Measurements from ENCODE around the gene SALL1. TPM values are rescaled to one million over a fixed set of nuclear protein-coding genes. Genes with fewer than 3 reads are reported as not detected.

Gene SALL1
- polyA plus RNA-seq, 1 donor, result not detected

GRCh38 chr16:51157698-51158097, 6.6 kb upstream of the SALL1 start:
- no peak for DNase-seq (ENCODE audit: low read depth)

- no peak for DNase-seq (ENCODE audit: low read depth)
Observed at GRCh38 chr16:51156807-51157200, 5.7 kb upstream of the SALL1 start.

GRCh38 chr16:51155820-51156806, 5.0 kb upstream of the SALL1 start:
- no peak for DNase-seq (ENCODE audit: low read depth)

GRCh38 chr16:51155199-51155607, 4.1 kb upstream of the SALL1 start:
- DNase-seq (ENCODE audit: low read depth), result no peak

- DNase-seq (ENCODE audit: low read depth), result no peak
Observed at GRCh38 chr16:51154271-51155171, 3.5 kb upstream of the SALL1 start.

- DNase-seq (ENCODE audit: low read depth), result no peak
Observed at GRCh38 chr16:51153577-51154031, 2.5 kb upstream of the SALL1 start.

DNA sequence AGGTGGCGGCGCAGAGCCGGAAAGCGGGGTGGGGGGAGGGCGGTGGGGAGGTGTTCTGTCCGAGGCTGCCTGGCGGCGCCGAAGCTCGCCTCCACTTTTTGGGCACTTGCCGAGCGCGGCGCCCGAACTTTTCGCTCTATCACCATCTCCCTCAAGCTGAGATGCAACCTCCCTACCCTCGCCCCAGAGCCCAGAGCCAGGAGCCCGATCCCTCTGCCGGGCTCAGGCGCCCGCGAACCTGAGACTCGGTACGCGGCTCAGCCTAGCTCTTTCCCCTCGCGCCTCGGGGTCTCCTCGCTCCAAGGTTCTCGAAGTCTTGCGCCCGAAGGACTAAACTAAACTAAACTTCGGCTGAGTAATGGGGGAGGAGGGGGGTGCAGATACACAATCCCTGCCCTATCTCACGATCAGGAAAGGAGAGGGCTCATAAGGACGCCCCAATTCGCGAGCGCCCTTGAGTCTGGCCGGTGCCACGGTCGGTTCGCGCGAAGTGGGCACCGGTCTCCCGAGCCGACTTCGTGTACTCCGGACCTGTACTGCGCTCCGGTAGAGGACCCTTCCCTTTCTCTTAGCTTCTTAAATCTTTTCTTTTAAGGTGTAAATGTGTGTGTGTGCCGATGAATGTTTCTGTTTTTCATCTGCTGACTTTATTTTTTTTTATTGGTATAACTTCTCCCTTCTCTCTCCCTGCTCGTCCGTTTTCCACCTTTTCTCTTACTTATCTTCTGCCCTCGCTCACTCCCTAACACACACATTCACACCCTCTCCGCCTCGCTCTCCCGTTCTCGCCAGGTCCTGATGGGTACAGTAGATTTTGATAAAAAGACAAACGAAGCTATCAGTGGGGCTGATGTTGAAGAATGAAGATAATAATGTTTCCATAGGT, 1.9 kb upstream of the SALL1 start:
- DNase-seq (ENCODE audit: low read depth), result no peak

- DNase-seq (ENCODE audit: low read depth), result no peak
Observed at GRCh38 chr16:51151961-51152663, 1.0 kb upstream of the SALL1 start.

DNA sequence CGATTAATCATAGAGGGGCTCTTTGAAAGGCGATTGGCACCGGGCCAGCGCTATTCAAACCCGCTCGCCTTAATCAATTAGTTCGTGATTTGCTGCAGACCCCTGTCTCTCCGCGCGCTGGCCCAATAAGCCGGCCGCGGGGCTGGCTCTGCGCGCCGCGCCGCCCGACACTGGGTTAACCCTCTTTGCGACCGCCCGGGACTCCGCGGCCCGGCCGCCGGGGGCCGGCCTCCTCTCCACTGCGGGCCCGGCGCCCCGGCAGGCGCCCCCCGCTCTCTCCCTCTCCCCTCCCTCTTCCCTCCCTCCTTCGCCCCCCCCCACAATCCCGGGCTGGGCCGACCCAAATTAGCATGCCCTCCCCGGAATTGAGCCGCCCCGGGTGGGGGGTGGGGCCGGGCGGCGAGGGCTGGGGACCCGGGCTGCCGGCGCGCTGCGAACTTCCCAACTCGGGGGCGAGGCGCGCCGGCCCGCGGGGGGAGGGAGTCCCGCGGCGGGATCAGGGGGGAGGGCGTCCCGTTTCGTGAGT, 428 bp upstream of the SALL1 start:
- no peak for DNase-seq (ENCODE audit: low read depth)

GRCh38 chr16:51150165-51150887, 744 bp downstream of the SALL1 start:
- no peak for DNase-seq (ENCODE audit: low read depth)

DNA sequence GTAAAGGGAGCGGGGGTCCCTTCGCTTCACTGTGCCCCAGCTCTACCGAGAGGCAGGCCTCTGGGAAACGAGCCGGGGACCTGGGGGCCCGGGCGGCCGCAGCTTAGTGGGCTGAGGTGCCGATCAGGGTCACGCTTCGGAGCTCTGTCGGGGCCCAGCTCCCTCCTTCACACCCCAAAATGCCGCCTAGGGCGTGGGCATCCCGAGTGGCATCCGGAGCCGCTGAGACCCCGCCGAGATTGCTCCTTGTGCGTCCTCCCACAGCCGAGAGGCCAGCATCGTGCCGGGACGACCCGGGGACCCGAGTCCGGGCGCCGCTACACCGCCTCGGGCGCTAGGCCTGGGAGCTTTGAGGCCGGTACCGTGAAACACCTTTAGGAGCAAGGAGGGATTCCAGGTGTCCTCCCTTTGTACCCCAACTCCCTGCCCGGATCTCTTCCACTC, 1.3 kb downstream of the SALL1 start:
- no peak for DNase-seq (ENCODE audit: low read depth)

DNA sequence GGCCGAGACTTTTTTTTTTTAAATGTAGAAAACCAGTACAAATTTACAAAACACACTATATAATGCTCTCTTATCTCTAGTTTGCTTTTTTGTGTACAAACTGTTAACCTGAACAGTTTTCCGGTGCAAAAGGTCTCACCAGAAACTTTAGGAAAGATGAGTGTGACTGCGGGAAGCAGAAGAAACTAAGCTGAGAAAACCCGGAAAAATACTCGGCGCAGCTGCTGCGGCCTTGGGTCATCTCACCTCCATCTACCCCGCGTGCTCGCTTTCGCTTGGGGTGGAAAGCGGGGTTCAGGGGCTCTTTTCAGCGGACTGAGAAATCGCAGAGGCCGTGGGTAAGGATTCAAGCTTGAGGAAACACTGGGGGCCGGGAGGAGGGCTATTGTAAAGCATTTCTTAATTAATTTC, 1.8 kb downstream of the SALL1 start:
- no peak for DNase-seq (ENCODE audit: low read depth)

DNA sequence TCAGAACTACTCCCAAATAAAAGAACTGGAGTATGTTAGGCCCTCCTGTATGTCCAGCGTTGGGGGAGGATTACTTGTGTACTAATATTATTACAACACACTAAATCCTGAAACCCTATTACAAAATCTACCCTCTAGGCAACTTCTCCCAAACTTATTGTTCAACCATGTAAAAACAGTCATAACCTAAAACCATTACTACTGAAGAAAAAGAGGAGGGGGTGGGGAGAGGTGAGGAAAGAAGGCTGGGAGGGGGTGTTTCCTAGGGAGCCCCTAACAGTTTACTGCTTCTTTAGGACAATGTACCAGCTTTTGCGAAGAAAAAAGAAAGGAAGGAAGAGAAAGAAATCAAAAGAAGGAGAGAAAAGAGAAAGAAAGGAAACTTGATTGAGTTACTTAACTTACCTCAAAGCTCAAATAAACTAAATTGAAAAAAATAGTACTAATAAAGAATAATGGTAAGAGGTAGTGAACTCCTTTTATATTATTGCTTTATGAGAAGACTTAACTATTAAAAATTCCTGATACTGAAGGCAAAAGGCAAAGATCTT, 2.3 kb downstream of the SALL1 start:
- DNase-seq (ENCODE audit: low read depth), result no peak

DNA sequence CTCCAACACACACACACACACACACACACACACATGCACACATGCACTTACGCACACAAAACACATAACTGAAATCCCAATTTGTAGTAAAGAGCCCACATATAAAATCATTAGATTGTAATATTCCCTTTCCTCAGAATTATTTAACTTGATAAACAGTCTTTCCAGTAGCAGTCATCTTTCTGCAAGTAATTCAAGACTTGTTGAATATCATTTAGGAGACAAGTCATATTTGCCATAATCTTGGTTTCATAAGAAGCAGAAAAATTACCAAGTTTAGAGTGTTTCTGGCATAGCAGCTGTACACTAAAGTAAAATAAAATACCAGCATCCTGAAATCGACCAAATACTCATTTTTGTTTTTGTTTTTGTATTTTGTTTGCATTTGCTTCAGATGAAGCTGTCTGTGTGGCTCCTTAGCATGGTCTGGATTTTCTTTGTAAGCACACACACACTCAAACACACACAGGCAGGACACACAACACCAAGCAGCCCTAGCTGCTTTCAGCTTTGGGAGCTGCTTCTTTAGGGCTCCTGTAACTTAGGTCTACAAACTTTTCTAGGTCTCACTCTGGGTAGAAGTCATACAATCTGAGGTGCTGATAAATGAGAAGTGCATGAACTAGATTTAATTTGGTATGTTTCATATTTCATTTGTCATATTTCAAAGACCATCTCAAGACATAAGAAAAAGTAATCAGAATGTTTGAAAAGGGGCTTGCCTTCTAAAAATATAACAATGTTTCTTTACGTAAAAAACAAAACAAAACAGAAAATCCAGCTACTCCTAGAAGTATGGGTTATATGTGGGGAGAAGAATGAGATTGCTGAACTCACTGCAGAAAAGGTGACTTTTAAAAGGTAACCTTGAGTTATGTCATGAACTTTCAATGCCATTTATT, 3.0 kb downstream of the SALL1 start:
- DNase-seq (ENCODE audit: low read depth), result no peak

- DNase-seq (ENCODE audit: low read depth), result no peak
Observed at GRCh38 chr16:51146256-51146924, 4.7 kb downstream of the SALL1 start.

DNA sequence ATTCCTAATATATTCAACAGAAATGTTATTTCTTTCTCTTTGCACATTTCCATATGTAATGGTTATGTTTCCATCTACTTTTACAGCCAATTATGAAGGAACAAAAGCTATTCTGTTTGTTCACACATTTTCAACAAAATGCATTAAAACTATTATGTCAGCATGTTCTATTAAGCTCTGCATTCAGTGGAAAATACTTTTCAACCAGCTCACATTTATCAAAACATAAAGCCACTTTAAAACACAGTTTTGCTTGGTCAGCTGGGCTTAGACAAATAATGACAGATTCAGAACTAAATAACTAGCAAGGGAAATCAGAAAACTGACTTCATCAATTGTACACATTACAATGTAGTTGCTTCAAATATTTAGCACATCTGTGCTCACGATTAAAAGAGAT, 6.9 kb downstream of the SALL1 start:
- no peak for DNase-seq (ENCODE audit: low read depth)

DNA sequence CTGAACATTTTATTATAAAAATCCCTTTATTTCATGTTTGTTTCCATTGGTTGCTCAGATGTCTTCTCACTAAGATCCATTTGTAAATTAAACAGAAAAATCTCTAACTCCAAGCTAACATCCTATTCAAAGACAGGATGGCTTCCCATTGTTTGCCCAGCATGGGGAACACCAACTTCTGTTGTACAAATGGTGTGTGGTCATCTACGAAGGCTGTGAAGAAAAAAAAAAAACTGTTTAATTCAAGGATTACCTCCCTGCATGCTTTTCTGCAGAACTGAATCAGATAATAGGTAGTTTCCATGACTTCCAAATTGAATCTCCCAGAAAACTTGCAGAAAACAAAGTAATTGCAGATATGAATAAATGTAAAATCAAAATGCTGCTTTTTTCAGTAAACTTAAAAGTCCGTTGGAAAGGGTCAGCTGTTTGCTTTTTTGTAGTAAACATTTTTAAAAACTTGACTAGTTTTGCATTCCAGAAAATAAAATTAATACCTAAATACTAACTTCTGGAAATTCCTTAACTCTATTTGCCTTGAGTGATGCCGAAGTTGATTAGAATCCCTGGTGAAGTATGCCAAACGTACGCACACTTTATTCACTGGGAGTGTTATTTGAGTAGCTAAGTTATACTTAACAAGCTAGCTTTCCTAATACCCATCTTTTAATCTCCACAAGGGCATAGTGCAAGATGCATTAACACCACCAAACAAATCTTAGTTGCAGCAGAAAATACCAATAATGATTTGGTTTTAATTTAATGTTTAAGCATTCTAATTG, 7.7 kb downstream of the SALL1 start:
- DNase-seq (ENCODE audit: low read depth), result no peak
